Activated CD8-positive, alpha-beta memory T cell treated with anti-CD3 and anti-CD28 coated beads, Interleukin-2, amount 10 ng/mL, durations not matched to agents 7 days and 5 days (primary cell): ENCODE measurements around the gene GTF2H3. TPM values are rescaled to one million over a fixed set of nuclear protein-coding genes. Genes with fewer than 3 reads are reported as not detected.
A peak's percentile ranks its signal among the peaks of the same experiment; 100 is the strongest.

Experiments used
- ATAC-seq: fragments of 150-1000 bp; cut with Tn5 transposase; one replicate; pipeline ENCODE4 v1.10.0; 2021; ENCODE audit warnings: moderate library complexity
- CTCF ChIA-PET: fragments of 350-600 bp; sonication (Branson Sonifier 250); formaldehyde crosslinking; loops from one replicate; lab custom pipeline; 2021; ENCODE audit warnings: antibody characterized with exemption; lab: Charles Lee
- DNase-seq: peaks from one replicate; pipeline ENCODE4 v3.0.0-alpha.2; 2020
- H3K27ac Mint-ChIP-seq: one replicate; pipeline ENCODE4 v1.8.0; 2021; ENCODE audit warnings: mild to moderate bottlenecking, mixed read lengths
- H3K27me3 Mint-ChIP-seq: one replicate; pipeline ENCODE4 v1.8.0; 2021; ENCODE audit warnings: mixed read lengths
- H3K36me3 Mint-ChIP-seq: one replicate; pipeline ENCODE4 v1.8.0; 2021; ENCODE audit warnings: mild to moderate bottlenecking, mixed read lengths
- H3K4me1 Mint-ChIP-seq: one replicate; pipeline ENCODE4 v1.8.0; 2021; ENCODE audit warnings: mixed read lengths
- H3K4me3 Mint-ChIP-seq: one replicate; pipeline ENCODE4 v1.8.0; 2021; ENCODE audit warnings: mild to moderate bottlenecking, moderate library complexity, mixed read lengths
- H3K9me3 Mint-ChIP-seq: one replicate; pipeline ENCODE4 v1.8.0; 2022; ENCODE audit warnings: low read depth, mixed read lengths
- total RNA-seq, 2 experiments: library from RNA; stranded (reverse); gene quantifications; one replicate each; pipeline ENCODE4 v1.2.3, GENCODE V29; 2021

The GTF2H3 gene
- total RNA-seq, 2 experiments from 2014 or later = 46.1 to 49.6 TPM

- Mint-ChIP-seq H3K27me3 (no peaks in the 10 kb centered on the region), H3K4me3 (no peak overlapping the region), H3K36me3 (peaks cover 46% of the 10 kb centered on the region), H3K4me1 (peaks cover 24% of the 10 kb centered on the region), H3K27ac (no peak overlapping the region), H3K9me3 (no peaks in the 10 kb centered on the region)
- ATAC-seq = no peak
- CTCF ChIA-PET = interaction anchor here (1.0 kb wide), 1 partner anchor 56 kb away, joined by 4 read pairs; the partner anchor contains the start of gene ATP6V0A2
- no peak for DNase-seq
These were observed 22.8 kb downstream of the GTF2H3 start for GRCh38 chr12:123656392-123656791.

GRCh38 chr12:123657211-123657610, 23.6 kb downstream of the GTF2H3 start:
- H3K27ac Mint-ChIP-seq = no peak overlapping the region
- DNase-seq (no peak), ATAC-seq (no peak)
- no peak overlapping the region for H3K4me3 Mint-ChIP-seq
- H3K36me3 Mint-ChIP-seq = peaks cover 41% of the 10 kb centered on the region
- CTCF ChIA-PET = no interaction called here
- peaks cover 24% of the 10 kb centered on the region for H3K4me1 Mint-ChIP-seq
- H3K9me3 Mint-ChIP-seq = no peaks in the 10 kb centered on the region
- H3K27me3 Mint-ChIP-seq = no peaks in the 10 kb centered on the region

- H3K9me3 Mint-ChIP-seq = no peaks in the 10 kb centered on the region
- ATAC-seq (no peak), DNase-seq (no peak)
- peaks cover 42% of the 10 kb centered on the region for H3K36me3 Mint-ChIP-seq
- peak overlapping the region; percentile 41 for H3K4me3 Mint-ChIP-seq
- H3K27me3 Mint-ChIP-seq = no peaks in the 10 kb centered on the region
- CTCF ChIA-PET = interaction anchor here (3.1 kb wide), 1 partner anchor 11 kb away, joined by 11 read pairs; the partner anchor contains the start of gene TCTN2
- H3K4me1 Mint-ChIP-seq = peaks cover 22% of the 10 kb centered on the region
- peak overlapping the region; percentile 87 for H3K27ac Mint-ChIP-seq
These were observed 26.5 kb downstream of the GTF2H3 start for GRCh38 chr12:123659996-123660727.

GRCh38 chr12:123667771-123668170, 34.1 kb downstream of the GTF2H3 start:
- CTCF ChIA-PET = no interaction called here
- Mint-ChIP-seq H3K27me3 (no peaks in the 10 kb centered on the region), H3K27ac (no peak overlapping the region), H3K4me1 (peaks cover 10% of the 10 kb centered on the region), H3K9me3 (no peaks in the 10 kb centered on the region), H3K4me3 (no peak overlapping the region), H3K36me3 (peaks cover 12% of the 10 kb centered on the region)
- no peak for ATAC-seq
- no peak for DNase-seq

GRCh38 chr12:123670882-123671728, 37.5 kb downstream of the GTF2H3 start, which contains the start of gene TCTN2:
Gene TCTN2 (plus strand): TSS chr12:123671113. CDS start chr12:123671241, 128 bp downstream.
- CTCF ChIA-PET = interaction anchor here (1.0 to 2.5 kb wide), 3 partner anchors 10 to 41 kb away, joined by 4 to 11 read pairs (median 4); partner anchors contain the start of gene ATP6V0A2
- ATAC-seq = peak; percentile 100
- peak; percentile 97 for DNase-seq
- Mint-ChIP-seq H3K4me1 (peaks cover 10% of the 10 kb centered on the region), H3K27me3 (no peaks in the 10 kb centered on the region), H3K27ac (peak within 1 kb of the TSS; percentile 19), H3K9me3 (no peaks in the 10 kb centered on the region), H3K36me3 (no peaks in the 10 kb centered on the region), H3K4me3 (peak within 1 kb of the TSS; percentile 79)

GRCh38 chr12:123671876-123672275, 38.2 kb downstream of the GTF2H3 start:
- Mint-ChIP-seq H3K27me3 (no peaks in the 10 kb centered on the region), H3K4me1 (peaks cover 10% of the 10 kb centered on the region), H3K36me3 (no peaks in the 10 kb centered on the region), H3K9me3 (no peaks in the 10 kb centered on the region), H3K4me3 (peak overlapping the region; percentile 79), H3K27ac (no peak overlapping the region)
- ATAC-seq (no peak), DNase-seq (no peak)
- CTCF ChIA-PET = interaction anchor here (1.0 to 2.5 kb wide), 3 partner anchors 11 to 40 kb away, joined by 4 to 11 read pairs (median 4); partner anchors contain the start of gene ATP6V0A2

- Mint-ChIP-seq H3K9me3 (no peaks in the 10 kb centered on the region), H3K4me3 (no peak overlapping the region), H3K4me1 (peaks cover 10% of the 10 kb centered on the region), H3K27ac (no peak overlapping the region), H3K27me3 (no peaks in the 10 kb centered on the region), H3K36me3 (no peaks in the 10 kb centered on the region)
- CTCF ChIA-PET = interaction anchor here (1.0 kb wide), 1 partner anchor 38 kb away, joined by 3 read pairs; no protein-coding TSS in a partner anchor
- ATAC-seq (no peak), DNase-seq (no peak)
These were observed 41.8 kb downstream of the GTF2H3 start for GRCh38 chr12:123675436-123675835.

- Mint-ChIP-seq H3K36me3 (no peaks in the 10 kb centered on the region), H3K27ac (no peak overlapping the region), H3K4me1 (peaks cover 2% of the 10 kb centered on the region), H3K4me3 (no peak overlapping the region), H3K27me3 (no peaks in the 10 kb centered on the region), H3K9me3 (no peaks in the 10 kb centered on the region)
- no peak for DNase-seq
- no peak for ATAC-seq
- CTCF ChIA-PET = interaction anchor here (0.7 kb wide), 1 partner anchor 18 kb away, joined by 3 read pairs; no protein-coding TSS in a partner anchor
These were observed 43.1 kb downstream of the GTF2H3 start for GRCh38 chr12:123676616-123677320.

- ATAC-seq (no peak), DNase-seq (no peak)
- Mint-ChIP-seq H3K9me3 (no peaks in the 10 kb centered on the region), H3K4me3 (no peak overlapping the region), H3K27me3 (no peaks in the 10 kb centered on the region), H3K27ac (no peak overlapping the region), H3K36me3 (no peaks in the 10 kb centered on the region), H3K4me1 (peaks cover under 1% of the 10 kb centered on the region)
- CTCF ChIA-PET = interaction anchor here (0.6 to 1.0 kb wide), 2 partner anchors 9 to 16 kb away, joined by 3 to 4 read pairs; no protein-coding TSS in a partner anchor
These were observed 45.4 kb downstream of the GTF2H3 start for GRCh38 chr12:123678981-123679380.

GRCh38 chr12:123681605-123682004, 48.0 kb downstream of the GTF2H3 start:
- H3K4me1 Mint-ChIP-seq = peaks cover 3% of the 10 kb centered on the region
- CTCF ChIA-PET = no interaction called here
- no peaks in the 10 kb centered on the region for H3K9me3 Mint-ChIP-seq
- H3K27ac Mint-ChIP-seq = no peak overlapping the region
- no peaks in the 10 kb centered on the region for H3K27me3 Mint-ChIP-seq
- H3K36me3 Mint-ChIP-seq = no peaks in the 10 kb centered on the region
- no peak for ATAC-seq
- H3K4me3 Mint-ChIP-seq = no peak overlapping the region
- DNase-seq = no peak

GRCh38 chr12:123683964-123684363, 50.3 kb downstream of the GTF2H3 start:
- no peak overlapping the region for H3K27ac Mint-ChIP-seq
- no peaks in the 10 kb centered on the region for H3K36me3 Mint-ChIP-seq
- no peaks in the 10 kb centered on the region for H3K27me3 Mint-ChIP-seq
- no peak for DNase-seq
- no peaks in the 10 kb centered on the region for H3K9me3 Mint-ChIP-seq
- H3K4me3 Mint-ChIP-seq = no peak overlapping the region
- CTCF ChIA-PET = interaction anchor here (0.6 kb wide), 1 partner anchor 277 kb away, joined by 3 read pairs; no protein-coding TSS in a partner anchor
- peaks cover 3% of the 10 kb centered on the region for H3K4me1 Mint-ChIP-seq
- no peak for ATAC-seq

- no peak for DNase-seq
- Mint-ChIP-seq H3K27me3 (no peaks in the 10 kb centered on the region), H3K4me1 (peaks cover 3% of the 10 kb centered on the region), H3K9me3 (no peaks in the 10 kb centered on the region), H3K4me3 (no peak overlapping the region), H3K27ac (no peak overlapping the region), H3K36me3 (no peaks in the 10 kb centered on the region)
- ATAC-seq = no peak
- CTCF ChIA-PET = no interaction called here
These were observed 53.1 kb downstream of the GTF2H3 start for GRCh38 chr12:123686636-123687190.
